Neural progenitor cell (in vitro differentiated cells): ENCODE results near the gene GLI1. TPM values are rescaled to one million over a fixed set of nuclear protein-coding genes. Genes with fewer than 3 reads are reported as not detected.

Experiments used
- DNase-seq: peaks from one replicate; pipeline ENCODE4 v3.0.0-alpha.2; 2016; ENCODE audit warnings: low spot score
- H2AFZ ChIP-seq: fragments of 200-600 bp; sonication (generic); replicated peaks from 2 replicates; pipeline ENCODE4 v1.6.1; 2016; ENCODE audit warnings: antibody characterized with exemption
- H3F3A ChIP-seq: fragments of 200-600 bp; sonication (generic); 2 replicates; pipeline ENCODE4 v1.6.1; 2016; ENCODE audit warnings: antibody characterized with exemption, low read depth
- H3K27ac ChIP-seq: fragments of 200-600 bp; sonication (generic); 2 replicates; pipeline ENCODE4 v1.5.1; 2016; ENCODE audit warnings: mild to moderate bottlenecking
- H3K27me3 ChIP-seq: fragments of 200-600 bp; sonication (generic); 2 replicates; pipeline ENCODE4 v1.6.1; 2016; ENCODE audit warnings: mild to moderate bottlenecking, moderate library complexity
- H3K36me3 ChIP-seq: fragments of 200-600 bp; sonication (generic); 2 replicates; pipeline ENCODE4 v1.5.1; 2016
- H3K4me1 ChIP-seq: fragments of 200-600 bp; sonication (generic); 2 replicates; pipeline ENCODE4 v1.6.1; 2016; ENCODE audit warnings: mixed run types
- H3K4me2 ChIP-seq: fragments of 200-600 bp; sonication (generic); 2 replicates; pipeline ENCODE4 v1.6.1; 2016
- H3K4me3 ChIP-seq: fragments of 200-600 bp; sonication (generic); 2 replicates; pipeline ENCODE4 v1.5.1; 2016
- H3K79me2 ChIP-seq: fragments of 200-600 bp; sonication (generic); 2 replicates; pipeline ENCODE4 v1.6.1; 2016; ENCODE audit warnings: low read depth
- H3K9ac ChIP-seq: fragments of 200-600 bp; sonication (generic); 2 replicates; pipeline ENCODE4 v1.6.1; 2016
- H3K9me3 ChIP-seq: fragments of 200-600 bp; sonication (generic); 2 replicates; pipeline ENCODE4 v1.5.1; 2016; ENCODE audit warnings: low read depth
- H4K20me1 ChIP-seq: fragments of 200-600 bp; sonication (generic); 2 replicates; pipeline ENCODE4 v1.6.1; 2016; ENCODE audit warnings: low read depth
- H3K27ac Mint-ChIP-seq: 3 replicates; pipeline ENCODE4 v1.8.0; 2021; ENCODE audit warnings: mixed read lengths
- H3K27me3 Mint-ChIP-seq: 2 replicates; pipeline ENCODE4 v1.8.0; 2022; ENCODE audit warnings: low read depth, mild to moderate bottlenecking, inconsistent platforms, moderate library complexity, mixed read lengths; ENCODE audit not compliant: insufficient read depth
- H3K36me3 Mint-ChIP-seq: 3 replicates; pipeline ENCODE4 v1.8.0; 2021; ENCODE audit warnings: mixed read lengths
- H3K4me1 Mint-ChIP-seq: 3 replicates; pipeline ENCODE4 v1.8.0; 2021; ENCODE audit warnings: mixed read lengths
- H3K4me3 Mint-ChIP-seq: 3 replicates; pipeline ENCODE4 v1.8.0; 2021; ENCODE audit warnings: mild to moderate bottlenecking, moderate library complexity, mixed read lengths
- H3K9me3 Mint-ChIP-seq: 3 replicates; pipeline ENCODE4 v1.8.0; 2020; ENCODE audit warnings: mixed read lengths
- CTCF ChIP-seq: fragments of 200-600 bp; sonication (generic); IDR thresholded peaks from 2 replicates; pipeline ENCODE4 v1.5.1; 2017; ENCODE audit warnings: antibody characterized with exemption, mild to moderate bottlenecking
- EZH2 ChIP-seq: fragments of 200-600 bp; sonication (generic); IDR thresholded peaks from 2 replicates; pipeline ENCODE4 v1.6.1; 2017; ENCODE audit warnings: antibody characterized with exemption, mild to moderate bottlenecking, moderate library complexity
- EZH2phosphoT487 ChIP-seq: fragments of 200-600 bp; sonication (generic); IDR thresholded peaks from 2 replicates; pipeline ENCODE4 v1.6.1; 2017; ENCODE audit warnings: antibody characterized with exemption
- total RNA-seq: library from RNA; depleted of rRNA; stranded (reverse); fragments of >200 nt; gene quantifications from 2 replicates; pipeline ENCODE4 v1.2.3, GENCODE V29; 2015; ENCODE audit warnings: low replicate concordance

GLI1 gene
- total RNA-seq, 1 donor from 2014 or later, result 0.71 TPM

- no peak for DNase-seq
- TF ChIP-seq EZH2 (no peak), EZH2phosphoT487 (no peak), CTCF (no peak)
- Histone ChIP-seq H3K27ac (no peak overlapping the region), H3K79me2 (no peaks in the 10 kb centered on the region), H3K27me3 (peaks cover 50% of the 10 kb centered on the region), H2AFZ (no peak overlapping the region), H3K9me3 (no peaks in the 10 kb centered on the region), H3K4me3 (no peak overlapping the region), H3K4me1 (peaks cover 7% of the 10 kb centered on the region), H3F3A (peaks cover 3% of the 10 kb centered on the region), H4K20me1 (peaks cover 2% of the 10 kb centered on the region), H3K4me2 (no peak overlapping the region), H3K9ac (no peak overlapping the region), H3K36me3 (no peaks in the 10 kb centered on the region)
- Mint-ChIP-seq H3K9me3 (no peaks in the 10 kb centered on the region), H3K27ac (no peak overlapping the region), H3K36me3 (no peaks in the 10 kb centered on the region), H3K4me1 (no peaks in the 10 kb centered on the region), H3K27me3 (peaks cover 45% of the 10 kb centered on the region), H3K4me3 (no peak overlapping the region)
Observed at GRCh38 chr12:57470970-57471656, 11.5 kb downstream of the GLI1 start.

- Histone ChIP-seq H2AFZ (no peak overlapping the region), H3K27ac (no peak overlapping the region), H3K9ac (no peak overlapping the region), H3F3A (peaks cover 3% of the 10 kb centered on the region), H3K36me3 (no peaks in the 10 kb centered on the region), H3K4me3 (no peak overlapping the region), H3K4me1 (peaks cover 11% of the 10 kb centered on the region), H3K27me3 (peaks cover 55% of the 10 kb centered on the region), H3K9me3 (no peaks in the 10 kb centered on the region), H3K4me2 (no peak overlapping the region), H3K79me2 (no peaks in the 10 kb centered on the region), H4K20me1 (peaks cover 2% of the 10 kb centered on the region)
- Mint-ChIP-seq H3K4me1 (no peaks in the 10 kb centered on the region), H3K27me3 (peaks cover 44% of the 10 kb centered on the region), H3K36me3 (no peaks in the 10 kb centered on the region), H3K4me3 (no peak overlapping the region), H3K27ac (no peak overlapping the region), H3K9me3 (no peaks in the 10 kb centered on the region)
- DNase-seq, result no peak
- TF ChIP-seq EZH2, result no peak
- TF ChIP-seq EZH2phosphoT487, result no peak
- no peak for TF ChIP-seq CTCF
Observed at GRCh38 chr12:57471661-57472060, 12.1 kb downstream of the GLI1 start.

GRCh38 chr12:57472391-57472790 lies 12.8 kb downstream of the GLI1 start:
- no peak overlapping the region for H2AFZ ChIP-seq
- H3K27ac ChIP-seq, result no peak overlapping the region
- peaks cover 45% of the 10 kb centered on the region for H3K27me3 Mint-ChIP-seq
- no peaks in the 10 kb centered on the region for H3K9me3 Mint-ChIP-seq
- no peak overlapping the region for H3K27ac Mint-ChIP-seq
- H3K9me3 ChIP-seq, result no peaks in the 10 kb centered on the region
- H3K4me3 Mint-ChIP-seq, result no peak overlapping the region
- H3K4me2 ChIP-seq, result no peak overlapping the region
- H3K27me3 ChIP-seq, result peaks cover 62% of the 10 kb centered on the region
- H3K79me2 ChIP-seq, result no peaks in the 10 kb centered on the region
- H3K9ac ChIP-seq, result no peak overlapping the region
- TF ChIP-seq EZH2phosphoT487, result no peak
- no peak for TF ChIP-seq EZH2
- no peak for TF ChIP-seq CTCF
- no peaks in the 10 kb centered on the region for H3K36me3 ChIP-seq
- H3F3A ChIP-seq, result peaks cover 3% of the 10 kb centered on the region
- H3K4me1 Mint-ChIP-seq, result no peaks in the 10 kb centered on the region
- H3K4me1 ChIP-seq, result peaks cover 11% of the 10 kb centered on the region
- DNase-seq, result no peak
- no peaks in the 10 kb centered on the region for H3K36me3 Mint-ChIP-seq
- no peak overlapping the region for H3K4me3 ChIP-seq
- peaks cover 2% of the 10 kb centered on the region for H4K20me1 ChIP-seq
